ENCODE results near the gene EPC1. TPM values are rescaled to one million over a fixed set of nuclear protein-coding genes. Genes with fewer than 3 reads are reported as not detected.

Gene EPC1
- total RNA-seq, 1 experiment from 2014 or later = 36.6 TPM

DNA sequence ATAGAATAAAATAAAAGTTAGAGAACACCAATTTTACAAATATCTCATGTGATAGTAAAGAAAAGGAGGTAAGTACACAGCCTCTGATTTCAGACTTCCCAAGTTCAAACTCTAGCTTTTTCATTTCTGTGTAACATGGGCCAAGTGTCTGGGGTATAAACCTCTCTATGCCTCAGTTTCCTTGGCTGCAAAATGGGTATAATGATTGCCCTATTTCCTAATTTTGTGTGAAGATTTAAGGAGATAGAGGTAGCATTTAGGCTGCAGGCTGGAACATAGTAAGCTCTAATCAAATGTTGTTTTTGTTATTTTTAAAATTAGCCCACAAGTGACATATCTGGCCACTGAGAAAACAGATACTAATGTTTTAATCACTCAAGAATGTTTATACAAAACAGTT, 26.1 kb upstream of the EPC1 start:
- Mint-ChIP-seq H3K4me3 (ENCODE audit: unreplicated experiment) (no peak overlapping the region), H3K36me3 (ENCODE audit: insufficient read depth, unreplicated experiment) (no peaks in the 10 kb centered on the region), H3K4me1 (ENCODE audit: low read depth, unreplicated experiment) (peaks cover 5% of the 10 kb centered on the region), H3K9me3 (ENCODE audit: unreplicated experiment) (no peaks in the 10 kb centered on the region), H3K27ac (ENCODE audit: unreplicated experiment) (no peak overlapping the region), H3K27me3 (ENCODE audit: insufficient read depth, unreplicated experiment) (no peaks in the 10 kb centered on the region)
- Histone ChIP-seq H3K27me3 (replicated peaks; ENCODE audit: control insufficient read depth, insufficient read depth, low read length) (no peaks in the 10 kb centered on the region), H3K9me3 (no peaks in the 10 kb centered on the region), H3K4me1 (no peaks in the 10 kb centered on the region), H3K4me3 (ENCODE audit: low read depth, low read length) (no peak overlapping the region), H3K36me3 (ENCODE audit: control insufficient read depth, insufficient read depth, low read length) (no peaks in the 10 kb centered on the region; the same call in 1 of the 2 replicates)
- DNase-seq = no peak
- ChIA-PET POLR2A (no interaction called here), CTCF (no interaction called here)
- intact Hi-C loops (cut with micrococcal nuclease; ENCODE audit: unreplicated experiment) = loop anchor here (10.0 kb wide), 1 partner anchor 538 kb away; no protein-coding TSS in a partner anchor
- TF ChIP-seq, protein P1, sequence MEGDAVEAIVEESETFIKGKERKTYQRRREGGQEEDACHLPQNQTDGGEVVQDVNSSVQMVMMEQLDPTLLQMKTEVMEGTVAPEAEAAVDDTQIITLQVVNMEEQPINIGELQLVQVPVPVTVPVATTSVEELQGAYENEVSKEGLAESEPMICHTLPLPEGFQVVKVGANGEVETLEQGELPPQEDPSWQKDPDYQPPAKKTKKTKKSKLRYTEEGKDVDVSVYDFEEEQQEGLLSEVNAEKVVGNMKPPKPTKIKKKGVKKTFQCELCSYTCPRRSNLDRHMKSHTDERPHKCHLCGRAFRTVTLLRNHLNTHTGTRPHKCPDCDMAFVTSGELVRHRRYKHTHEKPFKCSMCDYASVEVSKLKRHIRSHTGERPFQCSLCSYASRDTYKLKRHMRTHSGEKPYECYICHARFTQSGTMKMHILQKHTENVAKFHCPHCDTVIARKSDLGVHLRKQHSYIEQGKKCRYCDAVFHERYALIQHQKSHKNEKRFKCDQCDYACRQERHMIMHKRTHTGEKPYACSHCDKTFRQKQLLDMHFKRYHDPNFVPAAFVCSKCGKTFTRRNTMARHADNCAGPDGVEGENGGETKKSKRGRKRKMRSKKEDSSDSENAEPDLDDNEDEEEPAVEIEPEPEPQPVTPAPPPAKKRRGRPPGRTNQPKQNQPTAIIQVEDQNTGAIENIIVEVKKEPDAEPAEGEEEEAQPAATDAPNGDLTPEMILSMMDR (IDR thresholded peaks at IDR 0.05; ENCODE audit: insufficient read depth in 1 of 2, low read depth in 1 of 2, low read length in 1 of 2, severe bottlenecking in 1 of 2, unreplicated experiment in 1 of 2) = no peak
- BruUV-seq (replicated peaks) = no TSS peak

DNA sequence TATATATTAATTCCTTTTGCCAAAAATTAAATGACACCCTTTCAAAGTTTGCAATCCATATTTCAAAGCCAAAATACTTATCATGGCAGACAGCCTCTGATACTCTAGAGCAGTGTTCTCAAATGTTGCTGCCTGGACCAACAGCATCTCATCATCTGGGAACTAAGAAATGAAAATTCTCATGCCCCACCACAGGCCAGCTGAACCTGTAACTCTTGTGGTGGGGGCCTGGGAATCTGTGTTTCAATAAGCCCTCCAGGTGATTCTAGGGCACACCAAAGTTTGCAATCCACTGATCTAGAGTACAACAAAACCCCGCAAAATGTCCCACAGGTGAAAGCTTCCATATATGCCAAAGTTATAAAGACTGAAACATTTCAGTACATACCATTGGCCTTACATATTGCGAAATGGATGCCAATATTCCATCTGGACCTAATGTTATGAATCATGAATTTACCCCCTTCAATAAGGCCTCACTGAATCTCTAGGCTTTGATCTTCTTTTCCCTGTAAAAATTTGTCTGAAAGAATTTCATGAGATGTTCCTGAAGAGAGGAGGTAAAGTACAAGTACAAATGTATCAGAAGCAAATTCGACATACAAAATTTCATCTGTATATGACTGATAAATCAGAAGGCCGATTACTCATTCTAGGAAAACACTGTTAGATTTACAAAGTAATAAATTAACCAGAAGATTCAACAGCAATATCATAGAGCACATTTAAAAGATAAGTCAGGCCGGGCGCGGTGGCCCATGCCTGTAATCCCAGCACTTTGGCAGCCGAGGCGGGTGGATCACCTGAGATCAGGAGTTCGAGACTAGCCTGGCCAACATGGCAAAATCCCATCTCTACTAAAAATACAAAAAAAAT, 25.3 kb upstream of the EPC1 start:
- Histone ChIP-seq H3K4me3 (ENCODE audit: low read depth, low read length) (no peak overlapping the region), H3K4me1 (no peaks in the 10 kb centered on the region; the same call in 1 of the 2 replicates), H3K9me3 (no peaks in the 10 kb centered on the region), H3K27me3 (replicated peaks; ENCODE audit: control insufficient read depth, insufficient read depth, low read length) (no peaks in the 10 kb centered on the region), H3K36me3 (ENCODE audit: control insufficient read depth, insufficient read depth, low read length) (no peaks in the 10 kb centered on the region; the same call in 1 of the 2 replicates)
- H3K4me1 Mint-ChIP-seq (ENCODE audit: low read depth, unreplicated experiment) = peaks cover 11% of the 10 kb centered on the region
- no peak for DNase-seq
- POLR2A ChIA-PET = no interaction called here
- no peaks in the 10 kb centered on the region for H3K9me3 Mint-ChIP-seq (ENCODE audit: unreplicated experiment)
- H3K27me3 Mint-ChIP-seq (ENCODE audit: insufficient read depth, unreplicated experiment) = no peaks in the 10 kb centered on the region
- H3K27ac Mint-ChIP-seq (ENCODE audit: unreplicated experiment) = no peak overlapping the region
- TF ChIP-seq, protein P1 (IDR thresholded peaks at IDR 0.05; ENCODE audit: insufficient read depth in 1 of 2, low read depth in 1 of 2, low read length in 1 of 2, severe bottlenecking in 1 of 2, unreplicated experiment in 1 of 2) = no peak
- intact Hi-C loops (cut with micrococcal nuclease; ENCODE audit: unreplicated experiment) = loop anchor here (10.0 kb wide), 1 partner anchor 537 kb away; no protein-coding TSS in a partner anchor
- no TSS peak for BruUV-seq (replicated peaks)
- H3K36me3 Mint-ChIP-seq (ENCODE audit: insufficient read depth, unreplicated experiment) = no peaks in the 10 kb centered on the region
- H3K4me3 Mint-ChIP-seq (ENCODE audit: unreplicated experiment) = no peak overlapping the region
- CTCF ChIA-PET = no interaction called here

DNA sequence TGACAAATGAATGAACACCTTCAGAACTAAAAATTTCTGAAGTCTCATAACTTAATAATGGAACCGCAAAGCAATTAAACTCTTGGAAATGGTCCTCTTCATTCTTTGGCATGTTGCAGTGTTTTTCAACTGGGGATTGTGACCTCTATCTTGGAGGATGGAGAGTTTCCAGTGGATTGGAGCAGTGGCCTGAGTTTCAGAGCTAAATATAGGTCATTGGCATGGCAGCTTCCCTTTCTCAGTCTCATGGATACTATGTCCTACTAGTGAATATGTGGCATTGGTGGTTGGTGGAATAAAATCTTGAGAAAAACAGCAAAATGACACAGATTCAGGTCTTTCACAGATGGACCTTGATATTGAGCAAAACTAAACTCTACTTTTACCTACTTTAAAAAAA, 24.1 kb upstream of the EPC1 start:
- Mint-ChIP-seq H3K4me3 (ENCODE audit: unreplicated experiment) (no peak overlapping the region), H3K36me3 (ENCODE audit: insufficient read depth, unreplicated experiment) (no peaks in the 10 kb centered on the region), H3K27me3 (ENCODE audit: insufficient read depth, unreplicated experiment) (no peaks in the 10 kb centered on the region), H3K27ac (ENCODE audit: unreplicated experiment) (no peak overlapping the region), H3K9me3 (ENCODE audit: unreplicated experiment) (no peaks in the 10 kb centered on the region), H3K4me1 (ENCODE audit: low read depth, unreplicated experiment) (peaks cover 11% of the 10 kb centered on the region)
- Histone ChIP-seq H3K4me3 (ENCODE audit: low read depth, low read length) (no peak overlapping the region), H3K4me1 (no peaks in the 10 kb centered on the region; the same call in 1 of the 2 replicates), H3K9me3 (no peaks in the 10 kb centered on the region), H3K36me3 (ENCODE audit: control insufficient read depth, insufficient read depth, low read length) (no peaks in the 10 kb centered on the region; the same call in 1 of the 2 replicates), H3K27me3 (replicated peaks; ENCODE audit: control insufficient read depth, insufficient read depth, low read length) (no peaks in the 10 kb centered on the region)
- ChIA-PET POLR2A (no interaction called here), CTCF (no interaction called here)
- no peak for DNase-seq
- intact Hi-C loops (cut with micrococcal nuclease; ENCODE audit: unreplicated experiment) = loop anchor here (10.0 kb wide), 1 partner anchor 536 kb away; no protein-coding TSS in a partner anchor
- TF ChIP-seq, protein P1 (IDR thresholded peaks at IDR 0.05; ENCODE audit: insufficient read depth in 1 of 2, low read depth in 1 of 2, low read length in 1 of 2, severe bottlenecking in 1 of 2, unreplicated experiment in 1 of 2) = no peak
- BruUV-seq (replicated peaks) = no TSS peak
